ENCODE results near the gene MSX1. TPM values are rescaled to one million over a fixed set of nuclear protein-coding genes. Genes with fewer than 3 reads are reported as not detected.
A peak's percentile ranks its signal among the peaks of the same experiment; 100 is the strongest.

MSX1 gene
- total RNA-seq, 1 donor from 2014 or later, result 2.5 TPM

- H3K27ac ChIP-seq, result no peak overlapping the region
- ATAC-seq (no peak), DNase-seq (no peak)
- peak overlapping the region; percentile 62 for H3K4me3 ChIP-seq
- no peaks in the 10 kb centered on the region for H3K36me3 ChIP-seq
- peaks cover 94% of the 10 kb centered on the region for H3K27me3 ChIP-seq
- intact Hi-C loops (cut with DNase I), result no loop called here
- H3K4me1 ChIP-seq, result peaks cover 19% of the 10 kb centered on the region
- no peaks in the 10 kb centered on the region for H3K9me3 ChIP-seq
- no peak for TF ChIP-seq CTCF (IDR thresholded peaks at IDR 0.05)
Measured at GRCh38 chr4:4860600-4861389, 1.3 kb downstream of the MSX1 start.

GRCh38 chr4:4861390-4862018 is 2.0 kb downstream of the MSX1 start:
- DNase-seq (no peak), ATAC-seq (no peak)
- H3K4me1 ChIP-seq, result peaks cover 19% of the 10 kb centered on the region
- intact Hi-C loops (cut with DNase I), result no loop called here
- H3K9me3 ChIP-seq, result no peaks in the 10 kb centered on the region
- no peak overlapping the region for H3K27ac ChIP-seq
- H3K27me3 ChIP-seq, result peaks cover 94% of the 10 kb centered on the region
- H3K36me3 ChIP-seq, result no peaks in the 10 kb centered on the region
- TF ChIP-seq CTCF (IDR thresholded peaks at IDR 0.05), result no peak
- peak overlapping the region; percentile 62 for H3K4me3 ChIP-seq

- H3K4me3 ChIP-seq, result no peak overlapping the region
- intact Hi-C loops (cut with DNase I), result no loop called here
- TF ChIP-seq CTCF (IDR thresholded peaks at IDR 0.05), result no peak
- DNase-seq (no peak), ATAC-seq (no peak)
- no peak overlapping the region for H3K27ac ChIP-seq
- no peaks in the 10 kb centered on the region for H3K9me3 ChIP-seq
- H3K27me3 ChIP-seq, result peaks cover 94% of the 10 kb centered on the region
- no peaks in the 10 kb centered on the region for H3K36me3 ChIP-seq
- H3K4me1 ChIP-seq, result peaks cover 19% of the 10 kb centered on the region
Measured at GRCh38 chr4:4862071-4862551, 2.6 kb downstream of the MSX1 start.

GRCh38 chr4:4862665-4863482 is 3.4 kb downstream of the MSX1 start:
- H3K27ac ChIP-seq, result no peak overlapping the region
- TF ChIP-seq CTCF (IDR thresholded peaks at IDR 0.05), result no peak
- H3K9me3 ChIP-seq, result no peaks in the 10 kb centered on the region
- H3K36me3 ChIP-seq, result no peaks in the 10 kb centered on the region
- H3K4me3 ChIP-seq, result no peak overlapping the region
- intact Hi-C loops (cut with DNase I), result no loop called here
- ATAC-seq, result no peak
- H3K4me1 ChIP-seq, result peaks cover 19% of the 10 kb centered on the region
- DNase-seq, result no peak
- H3K27me3 ChIP-seq, result peaks cover 94% of the 10 kb centered on the region

GRCh38 chr4:4864443-4864939 is 5.0 kb downstream of the MSX1 start:
- no peaks in the 10 kb centered on the region for H3K9me3 ChIP-seq
- peaks cover 19% of the 10 kb centered on the region for H3K4me1 ChIP-seq
- no peaks in the 10 kb centered on the region for H3K36me3 ChIP-seq
- H3K4me3 ChIP-seq, result no peak overlapping the region
- intact Hi-C loops (cut with DNase I), result no loop called here
- peaks cover 98% of the 10 kb centered on the region for H3K27me3 ChIP-seq
- no peak overlapping the region for H3K27ac ChIP-seq
- no peak for ATAC-seq
- TF ChIP-seq CTCF (IDR thresholded peaks at IDR 0.05), result no peak
- no peak for DNase-seq

All from upper lobe of right lung (tissue), 1 donor.